Measurements from ENCODE around the gene WIPI1. TPM values are rescaled to one million over a fixed set of nuclear protein-coding genes. Genes with fewer than 3 reads are reported as not detected.

The WIPI1 gene
- total and polyA plus RNA-seq, 2 of the 13 experiments (the other 11 are each of a cell fraction or from before 2014, with no cell fraction given) = 29.4 to 141 TPM

DNA sequence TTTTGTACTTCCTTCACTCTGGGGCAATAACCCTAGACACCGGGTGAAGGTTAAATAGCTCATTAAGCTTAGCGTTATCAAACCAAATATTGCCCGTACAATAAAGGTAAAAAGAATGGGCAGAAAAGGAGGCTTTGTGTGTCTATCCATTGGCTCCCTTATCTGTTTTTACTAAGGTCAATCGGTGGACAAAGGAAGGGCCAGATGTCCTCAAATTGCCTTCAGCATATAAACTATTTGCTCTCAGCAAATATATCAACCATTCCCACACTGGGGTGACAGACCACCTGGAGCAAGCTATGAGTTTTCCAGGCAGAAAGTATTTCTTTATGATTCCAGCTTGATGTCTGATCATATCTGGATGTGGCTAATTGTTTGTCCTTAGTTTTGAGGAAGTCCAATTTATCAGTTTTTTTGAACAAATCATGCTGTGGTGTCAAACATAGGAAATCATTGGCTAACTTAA lies 25.3 kb upstream of the WIPI1 start (continued):
- TF ChIP-seq, protein P1, sequence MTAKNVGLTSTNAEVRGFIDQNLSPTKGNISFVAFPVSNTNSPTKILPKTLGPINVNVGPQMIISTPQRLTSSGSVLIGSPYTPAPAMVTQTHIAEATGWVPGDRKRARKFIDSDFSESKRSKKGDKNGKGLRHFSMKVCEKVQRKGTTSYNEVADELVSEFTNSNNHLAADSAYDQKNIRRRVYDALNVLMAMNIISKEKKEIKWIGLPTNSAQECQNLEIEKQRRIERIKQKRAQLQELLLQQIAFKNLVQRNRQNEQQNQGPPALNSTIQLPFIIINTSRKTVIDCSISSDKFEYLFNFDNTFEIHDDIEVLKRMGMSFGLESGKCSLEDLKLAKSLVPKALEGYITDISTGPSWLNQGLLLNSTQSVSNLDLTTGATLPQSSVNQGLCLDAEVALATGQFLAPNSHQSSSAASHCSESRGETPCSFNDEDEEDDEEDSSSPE (CRISPR knock-in tag; IDR thresholded peaks at IDR 0.05) = no peak
- TF ChIP-seq RFX3 (CRISPR knock-in tag; IDR thresholded peaks at IDR 0.05) (no peak), HDAC2 (CRISPR knock-in tag; IDR thresholded peaks at IDR 0.05) (peak; percentile 87), NR3C1 (CRISPR knock-in tag; IDR thresholded peaks at IDR 0.05) (no peak), RORA (CRISPR knock-in tag; IDR thresholded peaks at IDR 0.05) (no peak), ZNF782 (CRISPR knock-in tag; IDR thresholded peaks at IDR 0.05; ENCODE audit: borderline replicate concordance) (no peak), PAX8 (CRISPR knock-in tag; IDR thresholded peaks at IDR 0.05; ENCODE audit: borderline replicate concordance) (no peak), STAG1 (CRISPR knock-in tag; IDR thresholded peaks at IDR 0.05) (0 out of 2 replicates have a peak, but pooled peaks have one; percentile 11), FIP1L1 (IDR thresholded peaks at IDR 0.05; ENCODE audit: borderline replicate concordance, insufficient read depth, low read depth, low read length) (no peak), HOXD1 (CRISPR knock-in tag; IDR thresholded peaks at IDR 0.05) (peak; percentile 88), ZNF747 (CRISPR knock-in tag; IDR thresholded peaks at IDR 0.05; ENCODE audit: borderline replicate concordance) (no peak), BHLHE40 (IDR thresholded peaks at IDR 0.05; ENCODE audit: low read length) (no peak), SIX1 (CRISPR knock-in tag; IDR thresholded peaks at IDR 0.05; ENCODE audit: borderline replicate concordance) (peak; percentile 77; the same call in 1 of the 2 replicates), SIN3A (IDR thresholded peaks at IDR 0.05; ENCODE audit: borderline replicate concordance, low read depth, low read length) (no peak), ZNF749 (CRISPR knock-in tag; IDR thresholded peaks at IDR 0.05; ENCODE audit: borderline replicate concordance) (no peak), ZNF510 (CRISPR knock-in tag; IDR thresholded peaks at IDR 0.05; ENCODE audit: low read depth) (no peak), NR2F6 (IDR thresholded peaks at IDR 0.05) (peak; percentile 98), NR2F6 (CRISPR knock-in tag; IDR thresholded peaks at IDR 0.05) (peak; percentile 94), ZNF136 (CRISPR knock-in tag; IDR thresholded peaks at IDR 0.05; ENCODE audit: low read depth) (no peak), NFKB2 (CRISPR knock-in tag; IDR thresholded peaks at IDR 0.05; ENCODE audit: borderline replicate concordance) (no peak)
- TF ChIP-seq, protein P2, sequence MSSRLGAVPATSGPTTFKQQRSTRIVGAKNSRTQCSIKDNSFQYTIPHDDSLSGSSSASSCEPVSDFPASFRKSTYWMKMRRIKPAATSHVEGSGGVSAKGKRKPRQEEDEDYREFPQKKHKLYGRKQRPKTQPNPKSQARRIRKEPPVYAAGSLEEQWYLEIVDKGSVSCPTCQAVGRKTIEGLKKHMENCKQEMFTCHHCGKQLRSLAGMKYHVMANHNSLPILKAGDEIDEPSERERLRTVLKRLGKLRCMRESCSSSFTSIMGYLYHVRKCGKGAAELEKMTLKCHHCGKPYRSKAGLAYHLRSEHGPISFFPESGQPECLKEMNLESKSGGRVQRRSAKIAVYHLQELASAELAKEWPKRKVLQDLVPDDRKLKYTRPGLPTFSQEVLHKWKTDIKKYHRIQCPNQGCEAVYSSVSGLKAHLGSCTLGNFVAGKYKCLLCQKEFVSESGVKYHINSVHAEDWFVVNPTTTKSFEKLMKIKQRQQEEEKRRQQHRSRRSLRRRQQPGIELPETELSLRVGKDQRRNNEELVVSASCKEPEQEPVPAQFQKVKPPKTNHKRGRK (CRISPR knock-in tag; IDR thresholded peaks at IDR 0.05) = no peak
- TF ChIP-seq, protein P3, sequence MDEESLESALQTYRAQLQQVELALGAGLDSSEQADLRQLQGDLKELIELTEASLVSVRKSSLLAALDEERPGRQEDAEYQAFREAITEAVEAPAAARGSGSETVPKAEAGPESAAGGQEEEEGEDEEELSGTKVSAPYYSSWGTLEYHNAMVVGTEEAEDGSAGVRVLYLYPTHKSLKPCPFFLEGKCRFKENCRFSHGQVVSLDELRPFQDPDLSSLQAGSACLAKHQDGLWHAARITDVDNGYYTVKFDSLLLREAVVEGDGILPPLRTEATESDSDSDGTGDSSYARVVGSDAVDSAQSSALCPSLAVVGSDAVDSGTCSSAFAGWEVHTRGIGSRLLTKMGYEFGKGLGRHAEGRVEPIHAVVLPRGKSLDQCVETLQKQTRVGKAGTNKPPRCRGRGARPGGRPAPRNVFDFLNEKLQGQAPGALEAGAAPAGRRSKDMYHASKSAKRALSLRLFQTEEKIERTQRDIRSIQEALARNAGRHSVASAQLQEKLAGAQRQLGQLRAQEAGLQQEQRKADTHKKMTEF (CRISPR knock-in tag; IDR thresholded peaks at IDR 0.05) = peak; percentile 74
- TF ChIP-seq, protein P4, sequence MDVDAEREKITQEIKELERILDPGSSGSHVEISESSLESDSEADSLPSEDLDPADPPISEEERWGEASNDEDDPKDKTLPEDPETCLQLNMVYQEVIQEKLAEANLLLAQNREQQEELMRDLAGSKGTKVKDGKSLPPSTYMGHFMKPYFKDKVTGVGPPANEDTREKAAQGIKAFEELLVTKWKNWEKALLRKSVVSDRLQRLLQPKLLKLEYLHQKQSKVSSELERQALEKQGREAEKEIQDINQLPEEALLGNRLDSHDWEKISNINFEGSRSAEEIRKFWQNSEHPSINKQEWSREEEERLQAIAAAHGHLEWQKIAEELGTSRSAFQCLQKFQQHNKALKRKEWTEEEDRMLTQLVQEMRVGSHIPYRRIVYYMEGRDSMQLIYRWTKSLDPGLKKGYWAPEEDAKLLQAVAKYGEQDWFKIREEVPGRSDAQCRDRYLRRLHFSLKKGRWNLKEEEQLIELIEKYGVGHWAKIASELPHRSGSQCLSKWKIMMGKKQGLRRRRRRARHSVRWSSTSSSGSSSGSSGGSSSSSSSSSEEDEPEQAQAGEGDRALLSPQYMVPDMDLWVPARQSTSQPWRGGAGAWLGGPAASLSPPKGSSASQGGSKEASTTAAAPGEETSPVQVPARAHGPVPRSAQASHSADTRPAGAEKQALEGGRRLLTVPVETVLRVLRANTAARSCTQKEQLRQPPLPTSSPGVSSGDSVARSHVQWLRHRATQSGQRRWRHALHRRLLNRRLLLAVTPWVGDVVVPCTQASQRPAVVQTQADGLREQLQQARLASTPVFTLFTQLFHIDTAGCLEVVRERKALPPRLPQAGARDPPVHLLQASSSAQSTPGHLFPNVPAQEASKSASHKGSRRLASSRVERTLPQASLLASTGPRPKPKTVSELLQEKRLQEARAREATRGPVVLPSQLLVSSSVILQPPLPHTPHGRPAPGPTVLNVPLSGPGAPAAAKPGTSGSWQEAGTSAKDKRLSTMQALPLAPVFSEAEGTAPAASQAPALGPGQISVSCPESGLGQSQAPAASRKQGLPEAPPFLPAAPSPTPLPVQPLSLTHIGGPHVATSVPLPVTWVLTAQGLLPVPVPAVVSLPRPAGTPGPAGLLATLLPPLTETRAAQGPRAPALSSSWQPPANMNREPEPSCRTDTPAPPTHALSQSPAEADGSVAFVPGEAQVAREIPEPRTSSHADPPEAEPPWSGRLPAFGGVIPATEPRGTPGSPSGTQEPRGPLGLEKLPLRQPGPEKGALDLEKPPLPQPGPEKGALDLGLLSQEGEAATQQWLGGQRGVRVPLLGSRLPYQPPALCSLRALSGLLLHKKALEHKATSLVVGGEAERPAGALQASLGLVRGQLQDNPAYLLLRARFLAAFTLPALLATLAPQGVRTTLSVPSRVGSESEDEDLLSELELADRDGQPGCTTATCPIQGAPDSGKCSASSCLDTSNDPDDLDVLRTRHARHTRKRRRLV (CRISPR knock-in tag; IDR thresholded peaks at IDR 0.05) = no peak

All from HepG2 (cell line).